Panc1 (cell line): ENCODE data around the gene FAM120B. TPM values are rescaled to one million over a fixed set of nuclear protein-coding genes. Genes with fewer than 3 reads are reported as not detected.

Experiments
- ATAC-seq: fragments of 200-7000 bp; cut with Tn5 transposase; 2 replicates; pipeline ENCODE4 v1.9.1; 2020; ENCODE audit warnings: mild to moderate bottlenecking, moderate library complexity
- BruUV-seq: library from RNA; stranded (reverse); fragments of 400-500 nt; replicated peaks from 2 replicates; lab custom pipeline; 2021; lab: Mats Ljungman, UMichigan
- CTCF ChIA-PET: fragments of 300-600 bp; sonication (Branson Sonifier 250); formaldehyde crosslinking; loops from one replicate; lab custom pipeline; 2022; ENCODE audit warnings: antibody characterized with exemption; lab: Charles Lee
- POLR2A ChIA-PET: fragments of 300-600 bp; sonication (Branson Sonifier 250); formaldehyde crosslinking; loops from one replicate; lab custom pipeline; 2022; ENCODE audit warnings: antibody characterized with exemption; lab: Charles Lee
- DNase-seq: peaks from one replicate; pipeline ENCODE4 v3.0.0-alpha.2; 2010; ENCODE audit warnings: low read depth, low spot score
- H3K27ac ChIP-seq: 2 replicates; pipeline ENCODE4 v1.5.1; 2011; ENCODE audit warnings: mild to moderate bottlenecking, low read length, inconsistent platforms
- H3K27me3 ChIP-seq: fragments of 200-500 bp; sonication (Bioruptor generic); 2 replicates; pipeline ENCODE4 v1.6.0; 2014; ENCODE audit warnings: low read length, inconsistent platforms; ENCODE audit not compliant: control insufficient read depth, insufficient read depth
- H3K36me3 ChIP-seq: fragments of 200-500 bp; sonication (Bioruptor generic); 2 replicates; pipeline ENCODE4 v1.5.1; 2014; ENCODE audit warnings: inconsistent platforms, mild to moderate bottlenecking, low read length, moderate library complexity; ENCODE audit not compliant: control insufficient read depth, insufficient read depth
- H3K4me1 ChIP-seq: 2 replicates; pipeline ENCODE4 v1.5.1; 2011; ENCODE audit warnings: inconsistent platforms, mild to moderate bottlenecking, low read length, moderate library complexity; ENCODE audit not compliant: control insufficient read depth, insufficient read depth
- H3K4me3 ChIP-seq, 2 experiments: 2 replicates each; pipeline ENCODE4 v1.5.1; 2011 to 2012; ENCODE audit warnings: low read depth in 2 of 2, low read length in 2 of 2, mild to moderate bottlenecking in 2 of 2, inconsistent platforms in 1 of 2, moderate library complexity in 1 of 2
- H3K9me3 ChIP-seq: fragments of 200-500 bp; sonication (Bioruptor generic); 2 replicates; pipeline ENCODE4 v1.5.1; 2014; ENCODE audit warnings: low read depth, mild to moderate bottlenecking, inconsistent platforms, low read length, moderate library complexity; ENCODE audit not compliant: control insufficient read depth, insufficient read depth
- POLR2AphosphoS5 ChIP-seq: IDR thresholded peaks from 2 replicates; pipeline ENCODE4 v1.6.1; 2012; ENCODE audit warnings: mild to moderate bottlenecking, low read depth, low read length, moderate library complexity
- SIN3A ChIP-seq: IDR thresholded peaks from 2 replicates; pipeline ENCODE4 v1.6.1; 2012; ENCODE audit warnings: low read depth, mild to moderate bottlenecking, low read length, moderate library complexity, borderline replicate concordance; ENCODE audit not compliant: insufficient read depth
- TCF7L2 ChIP-seq: IDR thresholded peaks from 2 replicates; pipeline ENCODE4 v1.6.1; 2011; ENCODE audit warnings: mild to moderate bottlenecking, low read depth, low read length, inconsistent platforms
- in situ Hi-C: cut with HindIII; loops from 2 replicates; pipeline ENCODE4 v1.10.0; 2016; ENCODE audit warnings: low sequenced_read_pairs, low pct_unique_long_range_greater_than_20kb
- intact Hi-C: fragments of 100-400 bp; cut with micrococcal nuclease; formaldehyde crosslinking; loops from one replicate; pipeline ENCODE4 v1.10.0; 2022; ENCODE audit not compliant: unreplicated experiment
- total RNA-seq: library from RNA; stranded (reverse); gene quantifications from one replicate; pipeline ENCODE4 v1.2.1, GENCODE V29; 2021; ENCODE audit not compliant: unreplicated experiment
- TF ChIP-seq, protein P1 (sequence below), 2 experiments: IDR thresholded peaks; 2 replicates each; pipeline ENCODE4 v1.6.1; 2011 to 2012; ENCODE audit warnings: low read depth in 2 of 2, control low read depth in 1 of 2, low read length in 1 of 2, mild to moderate bottlenecking in 1 of 2, moderate library complexity in 1 of 2; ENCODE audit not compliant: insufficient read depth in 1 of 2
- TF ChIP-seq, protein P2 (sequence below): fragments of 450-650 bp; IDR thresholded peaks from 2 replicates; pipeline ENCODE4 v1.5.1; 2017; ENCODE audit warnings: mild to moderate bottlenecking

Gene FAM120B
- total RNA-seq, 1 experiment from 2014 or later = 38.0 TPM

DNA sequence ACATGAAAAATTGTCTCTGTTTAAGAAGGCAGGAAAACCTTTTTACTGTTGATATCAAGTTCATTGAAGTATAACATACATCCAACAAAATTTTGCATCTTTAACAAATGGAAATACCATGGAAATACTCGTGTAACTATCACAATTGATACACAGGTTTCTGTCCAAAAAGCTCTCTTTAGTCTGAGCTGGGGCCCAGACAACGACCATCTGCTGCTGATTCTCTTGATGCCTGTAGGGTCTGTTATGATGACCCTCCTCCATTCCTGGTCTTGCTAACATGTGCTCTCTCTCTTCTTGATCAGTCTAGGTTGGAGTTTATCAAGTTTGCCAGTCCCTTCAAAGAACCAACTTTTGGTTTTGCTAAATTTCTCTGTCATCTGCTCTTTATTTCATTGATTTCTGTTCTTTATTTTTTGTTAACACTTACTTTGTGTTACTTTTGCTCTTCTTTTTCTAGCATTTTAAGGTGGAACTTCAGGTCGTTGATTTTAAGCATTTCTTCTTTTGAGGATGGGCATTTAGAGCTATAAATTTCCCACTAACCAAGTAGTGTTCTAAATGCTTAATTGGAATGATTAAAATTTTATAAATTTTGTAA is 129.8 kb downstream of the FAM120B start:
- in situ Hi-C loops = no loop called here
- POLR2A ChIA-PET = no interaction called here
- DNase-seq (no peak), ATAC-seq (no peak)
- peaks cover 2% of the 10 kb centered on the region; the same call in 1 of the 2 replicates for H3K27me3 ChIP-seq
- H3K4me1 ChIP-seq = peaks cover 6% of the 10 kb centered on the region; the same call in 1 of the 2 replicates
- TF ChIP-seq, protein P1, sequence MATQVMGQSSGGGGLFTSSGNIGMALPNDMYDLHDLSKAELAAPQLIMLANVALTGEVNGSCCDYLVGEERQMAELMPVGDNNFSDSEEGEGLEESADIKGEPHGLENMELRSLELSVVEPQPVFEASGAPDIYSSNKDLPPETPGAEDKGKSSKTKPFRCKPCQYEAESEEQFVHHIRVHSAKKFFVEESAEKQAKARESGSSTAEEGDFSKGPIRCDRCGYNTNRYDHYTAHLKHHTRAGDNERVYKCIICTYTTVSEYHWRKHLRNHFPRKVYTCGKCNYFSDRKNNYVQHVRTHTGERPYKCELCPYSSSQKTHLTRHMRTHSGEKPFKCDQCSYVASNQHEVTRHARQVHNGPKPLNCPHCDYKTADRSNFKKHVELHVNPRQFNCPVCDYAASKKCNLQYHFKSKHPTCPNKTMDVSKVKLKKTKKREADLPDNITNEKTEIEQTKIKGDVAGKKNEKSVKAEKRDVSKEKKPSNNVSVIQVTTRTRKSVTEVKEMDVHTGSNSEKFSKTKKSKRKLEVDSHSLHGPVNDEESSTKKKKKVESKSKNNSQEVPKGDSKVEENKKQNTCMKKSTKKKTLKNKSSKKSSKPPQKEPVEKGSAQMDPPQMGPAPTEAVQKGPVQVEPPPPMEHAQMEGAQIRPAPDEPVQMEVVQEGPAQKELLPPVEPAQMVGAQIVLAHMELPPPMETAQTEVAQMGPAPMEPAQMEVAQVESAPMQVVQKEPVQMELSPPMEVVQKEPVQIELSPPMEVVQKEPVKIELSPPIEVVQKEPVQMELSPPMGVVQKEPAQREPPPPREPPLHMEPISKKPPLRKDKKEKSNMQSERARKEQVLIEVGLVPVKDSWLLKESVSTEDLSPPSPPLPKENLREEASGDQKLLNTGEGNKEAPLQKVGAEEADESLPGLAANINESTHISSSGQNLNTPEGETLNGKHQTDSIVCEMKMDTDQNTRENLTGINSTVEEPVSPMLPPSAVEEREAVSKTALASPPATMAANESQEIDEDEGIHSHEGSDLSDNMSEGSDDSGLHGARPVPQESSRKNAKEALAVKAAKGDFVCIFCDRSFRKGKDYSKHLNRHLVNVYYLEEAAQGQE (IDR thresholded peaks at IDR 0.05; ENCODE audit: insufficient read depth in 1 of 2, low read depth in 2 of 2, low read length in 1 of 2) = no peak
- TF ChIP-seq SIN3A (no peak), TCF7L2 (no peak), POLR2AphosphoS5 (no peak)
- TF ChIP-seq, protein P2, sequence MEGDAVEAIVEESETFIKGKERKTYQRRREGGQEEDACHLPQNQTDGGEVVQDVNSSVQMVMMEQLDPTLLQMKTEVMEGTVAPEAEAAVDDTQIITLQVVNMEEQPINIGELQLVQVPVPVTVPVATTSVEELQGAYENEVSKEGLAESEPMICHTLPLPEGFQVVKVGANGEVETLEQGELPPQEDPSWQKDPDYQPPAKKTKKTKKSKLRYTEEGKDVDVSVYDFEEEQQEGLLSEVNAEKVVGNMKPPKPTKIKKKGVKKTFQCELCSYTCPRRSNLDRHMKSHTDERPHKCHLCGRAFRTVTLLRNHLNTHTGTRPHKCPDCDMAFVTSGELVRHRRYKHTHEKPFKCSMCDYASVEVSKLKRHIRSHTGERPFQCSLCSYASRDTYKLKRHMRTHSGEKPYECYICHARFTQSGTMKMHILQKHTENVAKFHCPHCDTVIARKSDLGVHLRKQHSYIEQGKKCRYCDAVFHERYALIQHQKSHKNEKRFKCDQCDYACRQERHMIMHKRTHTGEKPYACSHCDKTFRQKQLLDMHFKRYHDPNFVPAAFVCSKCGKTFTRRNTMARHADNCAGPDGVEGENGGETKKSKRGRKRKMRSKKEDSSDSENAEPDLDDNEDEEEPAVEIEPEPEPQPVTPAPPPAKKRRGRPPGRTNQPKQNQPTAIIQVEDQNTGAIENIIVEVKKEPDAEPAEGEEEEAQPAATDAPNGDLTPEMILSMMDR = no peak
- CTCF ChIA-PET = no interaction called here
- H3K36me3 ChIP-seq = no peaks in the 10 kb centered on the region
- H3K9me3 ChIP-seq = no peaks in the 10 kb centered on the region
- intact Hi-C loops = no loop called here
- BruUV-seq = no TSS peak
- H3K4me3 ChIP-seq = no peak overlapping the region
- no peak overlapping the region for H3K27ac ChIP-seq

DNA sequence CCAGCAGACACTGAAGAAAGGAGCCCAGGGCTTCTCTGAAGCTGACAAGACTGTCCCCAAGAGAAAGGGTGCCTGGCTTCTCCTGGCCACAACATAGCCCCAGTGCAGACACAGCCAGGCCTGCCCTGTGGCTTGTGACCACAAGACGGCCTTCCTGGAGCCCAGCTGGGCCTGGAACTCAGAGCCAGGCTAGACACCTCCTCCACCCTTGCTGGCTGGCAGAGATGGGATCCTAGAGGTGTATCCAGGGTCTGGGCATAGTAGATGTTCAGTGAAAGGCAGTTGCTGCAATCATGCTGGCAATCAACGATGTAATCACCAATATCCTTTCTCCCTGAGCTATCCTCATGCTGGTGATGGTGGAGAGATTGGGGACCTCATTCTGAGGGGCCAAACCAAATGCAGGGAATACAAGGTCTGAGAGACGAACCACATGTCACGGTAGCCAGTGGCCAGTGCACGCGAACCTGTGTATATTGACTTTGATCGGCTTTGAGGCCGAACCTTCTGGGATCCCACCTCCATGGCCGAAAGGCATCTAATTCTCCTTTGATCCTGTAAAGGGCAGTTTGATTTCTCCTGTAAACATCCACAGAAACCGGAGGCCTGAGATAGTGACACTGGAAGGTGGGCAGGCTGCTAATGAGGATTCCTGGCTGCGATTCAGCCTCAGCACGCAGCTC is 131.3 kb downstream of the FAM120B start:
- DNase-seq = no peak
- Histone ChIP-seq H3K4me3 (peak overlapping the region; percentile 15 to 51), H3K9me3 (no peaks in the 10 kb centered on the region), H3K36me3 (no peaks in the 10 kb centered on the region), H3K27ac (no peak overlapping the region), H3K4me1 (peaks cover 6% of the 10 kb centered on the region; the same call in 1 of the 2 replicates), H3K27me3 (no peaks in the 10 kb centered on the region)
- ATAC-seq = peak; percentile 47
- no TSS peak for BruUV-seq
- intact Hi-C loops (no loop called here), in situ Hi-C loops (no loop called here)
- ChIA-PET CTCF (no interaction called here), POLR2A (interaction anchor here (0.7 kb wide), 1 partner anchor 115 kb away, joined by 3 read pairs; no protein-coding TSS in a partner anchor)
- TF ChIP-seq, protein P1 (IDR thresholded peaks at IDR 0.05; ENCODE audit: insufficient read depth in 1 of 2, low read depth in 2 of 2, low read length in 1 of 2) = no peak
- TF ChIP-seq TCF7L2 (peak; percentile 40; the same call in 1 of the 2 replicates), POLR2AphosphoS5 (no peak), SIN3A (no peak)
- TF ChIP-seq, protein P2 = no peak
